D721Med (cell line): ENCODE results near the gene CD36.

Experiments used
- DNase-seq: peaks from one replicate; pipeline ENCODE4 v3.0.0; 2011; ENCODE audit warnings: low spot score; ENCODE audit not compliant: insufficient read length
- FAIRE-seq: peaks from 2 replicates; lab custom pipeline; 2011; peaks lifted over from hg19 to GRCh38; lab: Jason Lieb, UNC
- CTCF ChIP-seq: IDR thresholded peaks from 2 replicates; pipeline ENCODE4 v1.5.1; 2012; ENCODE audit warnings: mild to moderate bottlenecking, control low read depth; ENCODE audit not compliant: insufficient read depth; ENCODE audit errors: missing control alignments

Gene CD36

GRCh38 chr7:80637911-80638765, at the start of gene CD36:
TSS of gene CD36 (plus strand) at chr7:80638642. CDS start at chr7:80646741, 8,099 bp downstream.
- no peak for DNase-seq
- no peak for FAIRE-seq
- TF ChIP-seq CTCF, result no peak

GRCh38 chr7:80589631-80590030, 48.8 kb upstream of the CD36 start:
- DNase-seq (no peak), FAIRE-seq (no peak)
- TF ChIP-seq CTCF, result no peak

GRCh38 chr7:80591654-80592053, 46.8 kb upstream of the CD36 start:
- DNase-seq, result no peak
- FAIRE-seq, result no peak
- no peak for TF ChIP-seq CTCF

GRCh38 chr7:80593869-80594586, 44.4 kb upstream of the CD36 start:
- FAIRE-seq (no peak), DNase-seq (no peak)
- TF ChIP-seq CTCF, result no peak

- no peak for FAIRE-seq
- no peak for DNase-seq
- TF ChIP-seq CTCF, result no peak
Measured at GRCh38 chr7:80596933-80597517, 41.4 kb upstream of the CD36 start.

- FAIRE-seq (no peak), DNase-seq (no peak)
- TF ChIP-seq CTCF, result no peak
Measured at GRCh38 chr7:80597875-80598274, 40.6 kb upstream of the CD36 start.
